Erythroblast (primary cell): Measurements from ENCODE around the gene ATM.

Experiments
- GATA1 ChIP-seq: IDR thresholded peaks from 2 replicates; pipeline ENCODE4 v1.6.1; 2011; ENCODE audit warnings: low read depth, mild to moderate bottlenecking, control low read depth, low read length, moderate library complexity
- POLR2A ChIP-seq: IDR thresholded peaks from 2 replicates; pipeline ENCODE4 v1.6.1; 2011; ENCODE audit warnings: mild to moderate bottlenecking, low read length

DNA sequence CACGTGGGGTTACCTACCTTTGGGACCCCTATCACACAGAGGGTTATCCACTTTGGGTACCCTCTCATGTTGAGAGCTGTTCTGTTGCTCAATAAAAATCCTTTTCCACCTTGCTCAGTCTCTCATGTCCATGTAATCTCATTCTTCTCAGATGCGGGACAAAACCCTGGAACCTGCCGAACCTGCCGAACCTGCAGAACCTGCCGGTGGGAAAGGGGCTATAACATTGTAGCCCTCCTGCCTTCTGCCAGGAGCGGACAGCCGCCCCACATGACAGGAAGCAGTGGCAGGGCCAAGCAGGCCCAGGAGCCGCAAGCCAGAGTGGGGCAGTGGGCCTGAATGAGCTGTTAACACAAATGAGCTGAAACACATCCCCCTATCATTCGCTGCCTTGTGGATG is 18.5 kb upstream of the ATM start:
- no peak for TF ChIP-seq POLR2A
- TF ChIP-seq GATA1, result no peak
